Glutamatergic neuron (in vitro differentiated cells): ENCODE measurements around the gene GLCE. TPM values are rescaled to one million over a fixed set of nuclear protein-coding genes. Genes with fewer than 3 reads are reported as not detected.

Source experiments
- DNase-seq: peaks from one replicate; pipeline ENCODE4 v3.0.0; 2022
- H3K27ac Mint-ChIP-seq: one replicate; pipeline ENCODE4 v1.8.0; 2020; ENCODE audit warnings: mild to moderate bottlenecking, mixed read lengths, inconsistent platforms; ENCODE audit not compliant: unreplicated experiment
- H3K27me3 Mint-ChIP-seq: one replicate; pipeline ENCODE4 v1.8.0; 2020; ENCODE audit warnings: mild to moderate bottlenecking, moderate library complexity, mixed read lengths, inconsistent platforms; ENCODE audit not compliant: unreplicated experiment
- H3K36me3 Mint-ChIP-seq: one replicate; pipeline ENCODE4 v1.8.0; 2020; ENCODE audit warnings: mild to moderate bottlenecking, mixed read lengths, inconsistent platforms; ENCODE audit not compliant: unreplicated experiment
- H3K4me1 Mint-ChIP-seq: one replicate; pipeline ENCODE4 v1.8.0; 2020; ENCODE audit warnings: mild to moderate bottlenecking, low read depth, mixed read lengths, inconsistent platforms; ENCODE audit not compliant: unreplicated experiment
- H3K4me3 Mint-ChIP-seq: one replicate; pipeline ENCODE4 v1.8.0; 2020; ENCODE audit warnings: mild to moderate bottlenecking, mixed read lengths, inconsistent platforms; ENCODE audit not compliant: unreplicated experiment
- H3K9me3 Mint-ChIP-seq: one replicate; pipeline ENCODE4 v1.8.0; 2020; ENCODE audit warnings: mild to moderate bottlenecking, moderate library complexity, mixed read lengths, inconsistent platforms; ENCODE audit not compliant: unreplicated experiment
- CTCF ChIP-seq: fragments of 200-600 bp; sonication (generic); IDR thresholded peaks from one replicate; pipeline ENCODE4 v1.5.0; 2021; ENCODE audit not compliant: partially characterized antibody, unreplicated experiment
- total RNA-seq: library from RNA; stranded (reverse); fragmentation: NEBNext Ultra II Directional; extraction: Animal tissue kit (Norgen Biotek cat#: 25700); gene quantifications from one replicate; pipeline ENCODE4 v1.2.1, GENCODE V29; 2021; ENCODE audit not compliant: unreplicated experiment

GLCE gene
- total RNA-seq, 1 donor from 2014 or later: 6.7 TPM

DNA sequence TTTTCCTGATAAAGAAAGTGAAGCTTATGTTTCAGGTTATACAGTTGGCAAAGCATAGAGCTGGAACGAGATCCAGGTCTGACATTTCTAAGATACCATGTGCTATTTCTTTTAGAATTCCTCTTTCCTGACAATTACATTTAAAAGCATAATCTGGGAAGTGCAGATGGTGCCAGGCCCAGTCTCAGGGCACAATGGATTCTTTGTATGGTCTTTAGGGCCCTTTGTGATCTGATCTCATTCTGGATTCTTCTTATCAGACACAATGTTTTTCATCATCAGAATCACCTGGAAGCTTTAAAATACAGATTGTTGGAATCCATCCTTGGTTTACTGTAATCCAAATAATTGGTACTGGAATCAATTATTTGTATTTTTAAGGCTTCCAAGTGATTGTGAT lies 18.6 kb upstream of the GLCE start:
- Mint-ChIP-seq H3K27ac (no peak overlapping the region), H3K27me3 (peaks cover 2% of the 10 kb centered on the region), H3K9me3 (peaks cover 4% of the 10 kb centered on the region), H3K4me3 (no peak overlapping the region), H3K36me3 (no peaks in the 10 kb centered on the region), H3K4me1 (peaks cover 12% of the 10 kb centered on the region)
- DNase-seq: no peak
- no peak for TF ChIP-seq CTCF

DNA sequence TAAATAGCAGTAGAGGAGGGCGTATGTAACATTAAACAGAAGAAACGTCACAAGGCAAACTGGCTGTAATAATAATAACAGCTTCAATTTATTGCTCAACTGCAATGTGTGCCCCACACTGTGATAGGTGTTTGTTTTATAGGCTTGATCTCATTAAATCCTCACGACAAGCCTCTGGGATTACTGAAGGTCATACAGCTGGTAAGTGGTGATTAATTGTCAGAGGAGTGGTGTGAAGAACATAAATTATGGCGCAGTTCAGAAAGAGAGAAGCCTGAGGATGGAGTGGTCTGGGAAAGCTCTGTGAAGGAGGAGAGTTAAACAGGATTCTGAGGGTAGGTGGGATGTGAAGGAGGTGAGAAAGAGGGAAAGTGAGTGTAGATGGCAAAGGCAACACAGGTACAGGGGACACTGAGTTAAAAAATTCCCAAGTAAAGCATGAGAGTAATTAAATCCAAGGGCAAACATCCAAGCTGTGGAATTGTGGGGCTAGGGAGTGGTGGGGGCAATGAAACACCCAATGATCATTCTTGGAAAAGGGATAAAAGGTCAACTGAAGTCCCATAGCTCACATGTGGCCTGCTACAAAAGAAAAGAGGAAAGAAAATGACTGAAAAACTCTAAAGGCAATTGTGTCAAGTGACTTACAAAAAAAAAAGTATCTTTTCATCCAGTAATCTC lies 16.5 kb upstream of the GLCE start:
- DNase-seq: no peak
- Mint-ChIP-seq H3K36me3 (no peaks in the 10 kb centered on the region), H3K9me3 (peaks cover 4% of the 10 kb centered on the region), H3K4me1 (peaks cover 12% of the 10 kb centered on the region), H3K27me3 (no peaks in the 10 kb centered on the region), H3K27ac (no peak overlapping the region), H3K4me3 (no peak overlapping the region)
- TF ChIP-seq CTCF: no peak

GRCh38 chr15:69144530-69144929 lies 15.9 kb upstream of the GLCE start:
- H3K4me3 Mint-ChIP-seq: no peak overlapping the region
- H3K27ac Mint-ChIP-seq: no peak overlapping the region
- no peaks in the 10 kb centered on the region for H3K36me3 Mint-ChIP-seq
- no peak for TF ChIP-seq CTCF
- DNase-seq: no peak
- H3K27me3 Mint-ChIP-seq: no peaks in the 10 kb centered on the region
- peaks cover 10% of the 10 kb centered on the region for H3K4me1 Mint-ChIP-seq
- peaks cover 6% of the 10 kb centered on the region for H3K9me3 Mint-ChIP-seq

DNA sequence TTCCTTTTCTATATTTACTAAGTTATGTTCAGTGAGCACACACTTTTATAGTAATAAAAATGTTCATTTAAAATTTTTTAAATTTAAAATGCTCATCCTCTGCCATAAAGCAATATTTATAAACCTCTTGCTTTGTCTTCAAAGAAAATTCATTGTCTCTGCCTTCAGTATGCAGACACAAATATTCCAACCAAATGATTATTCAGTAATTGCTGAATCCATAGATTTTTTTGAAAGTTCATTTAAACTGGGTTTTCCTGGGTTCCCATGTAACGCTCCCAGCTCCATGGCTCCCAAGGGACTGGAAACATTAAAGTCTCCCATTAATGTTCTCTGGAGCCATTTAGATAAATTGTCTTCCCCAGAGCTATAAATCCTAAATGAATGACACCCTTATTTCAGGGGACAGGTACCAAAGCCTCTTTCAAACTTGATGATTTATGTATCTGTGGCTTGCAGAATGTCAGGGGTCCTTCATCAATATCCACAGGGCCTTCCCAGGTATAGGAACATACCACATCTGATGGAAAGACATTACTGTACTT lies 15.2 kb upstream of the GLCE start:
- no peak overlapping the region for H3K27ac Mint-ChIP-seq
- peaks cover 6% of the 10 kb centered on the region for H3K9me3 Mint-ChIP-seq
- TF ChIP-seq CTCF: no peak
- no peak for DNase-seq
- H3K27me3 Mint-ChIP-seq: no peaks in the 10 kb centered on the region
- no peak overlapping the region for H3K4me3 Mint-ChIP-seq
- H3K4me1 Mint-ChIP-seq: peaks cover 9% of the 10 kb centered on the region
- H3K36me3 Mint-ChIP-seq: no peaks in the 10 kb centered on the region

- no peak for TF ChIP-seq CTCF
- peaks cover 13% of the 10 kb centered on the region for H3K4me1 Mint-ChIP-seq
- no peak overlapping the region for H3K27ac Mint-ChIP-seq
- peaks cover 8% of the 10 kb centered on the region for H3K9me3 Mint-ChIP-seq
- no peaks in the 10 kb centered on the region for H3K36me3 Mint-ChIP-seq
- H3K27me3 Mint-ChIP-seq: no peaks in the 10 kb centered on the region
- no peak for DNase-seq
- H3K4me3 Mint-ChIP-seq: no peak overlapping the region
These were observed 14.5 kb upstream of the GLCE start for GRCh38 chr15:69145694-69146492.
